ENCODE measurements around the gene CREB5. TPM values are rescaled to one million over a fixed set of nuclear protein-coding genes. Genes with fewer than 3 reads are reported as not detected.

Gene CREB5
- total RNA-seq, 2 experiments from 2014 or later = 0.15 to 0.52 TPM

- no peak overlapping the region for H3K27ac Mint-ChIP-seq
- H3K4me3 Mint-ChIP-seq = no peak overlapping the region
- H3K4me1 Mint-ChIP-seq (ENCODE audit: low read depth) = no peaks in the 10 kb centered on the region
- ChIA-PET CTCF (no interaction called here), POLR2A (no interaction called here)
- no peaks in the 10 kb centered on the region for H3K9me3 Mint-ChIP-seq
- DNase-seq = no peak
- H3K27me3 Mint-ChIP-seq = no peaks in the 10 kb centered on the region
- intact Hi-C loops (cut with micrococcal nuclease) = no loop called here
- H3K36me3 Mint-ChIP-seq = no peaks in the 10 kb centered on the region
Observed at GRCh38 chr7:28533267-28533666, 120.9 kb downstream of the CREB5 start.

GRCh38 chr7:28533731-28534531 is 121.6 kb downstream of the CREB5 start:
- intact Hi-C loops (cut with micrococcal nuclease) = no loop called here
- no peak for DNase-seq
- POLR2A ChIA-PET = no interaction called here
- CTCF ChIA-PET = no interaction called here
- Mint-ChIP-seq H3K27me3 (no peaks in the 10 kb centered on the region), H3K27ac (no peak overlapping the region), H3K4me1 (ENCODE audit: low read depth) (no peaks in the 10 kb centered on the region), H3K9me3 (no peaks in the 10 kb centered on the region), H3K36me3 (no peaks in the 10 kb centered on the region), H3K4me3 (no peak overlapping the region)

DNA sequence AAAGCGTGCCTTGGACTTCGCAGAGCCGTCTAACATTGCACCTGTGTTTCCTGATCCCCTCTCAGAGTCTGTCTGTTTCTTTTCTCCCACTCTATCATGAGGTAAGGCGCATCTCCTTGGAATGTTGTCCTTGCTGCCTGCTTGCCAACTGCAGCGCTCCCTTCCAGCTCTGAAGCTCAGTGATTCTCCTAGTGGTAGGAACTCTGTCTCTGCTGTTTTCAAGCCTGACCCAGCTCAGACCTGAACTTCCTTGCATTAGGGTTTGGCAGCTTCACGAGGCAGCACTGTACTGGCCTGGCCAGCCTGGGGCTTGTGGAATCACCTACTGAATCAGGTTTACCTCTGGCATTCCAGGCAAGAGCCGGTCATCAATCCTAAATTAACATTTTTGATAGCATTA is 123.9 kb downstream of the CREB5 start:
- DNase-seq = no peak
- Mint-ChIP-seq H3K4me1 (ENCODE audit: low read depth) (no peaks in the 10 kb centered on the region), H3K4me3 (no peak overlapping the region), H3K9me3 (no peaks in the 10 kb centered on the region), H3K27me3 (peaks cover 5% of the 10 kb centered on the region), H3K27ac (no peak overlapping the region), H3K36me3 (no peaks in the 10 kb centered on the region)
- intact Hi-C loops (cut with micrococcal nuclease) = no loop called here
- ChIA-PET CTCF (interaction anchor here (1.5 kb wide), 1 partner anchor 17 kb away, joined by 4 read pairs; no protein-coding TSS in a partner anchor), POLR2A (no interaction called here)

- intact Hi-C loops (cut with micrococcal nuclease) = no loop called here
- no peak overlapping the region for H3K4me3 Mint-ChIP-seq
- H3K9me3 Mint-ChIP-seq = no peaks in the 10 kb centered on the region
- H3K4me1 Mint-ChIP-seq (ENCODE audit: low read depth) = no peaks in the 10 kb centered on the region
- DNase-seq = no peak
- ChIA-PET POLR2A (no interaction called here), CTCF (no interaction called here)
- no peaks in the 10 kb centered on the region for H3K36me3 Mint-ChIP-seq
- peaks cover 5% of the 10 kb centered on the region for H3K27me3 Mint-ChIP-seq
- no peak overlapping the region for H3K27ac Mint-ChIP-seq
Observed at GRCh38 chr7:28539289-28539981, 127.1 kb downstream of the CREB5 start.

GRCh38 chr7:28542410-28542809 is 130.1 kb downstream of the CREB5 start:
- H3K9me3 Mint-ChIP-seq = peaks cover 10% of the 10 kb centered on the region
- H3K27ac Mint-ChIP-seq = no peak overlapping the region
- no peak overlapping the region for H3K4me3 Mint-ChIP-seq
- no peaks in the 10 kb centered on the region for H3K36me3 Mint-ChIP-seq
- DNase-seq = no peak
- peaks cover 5% of the 10 kb centered on the region for H3K27me3 Mint-ChIP-seq
- H3K4me1 Mint-ChIP-seq (ENCODE audit: low read depth) = no peaks in the 10 kb centered on the region
- POLR2A ChIA-PET = no interaction called here
- CTCF ChIA-PET = no interaction called here
- intact Hi-C loops (cut with micrococcal nuclease) = no loop called here

GRCh38 chr7:28544453-28545117 is 132.3 kb downstream of the CREB5 start:
- H3K9me3 Mint-ChIP-seq = peaks cover 12% of the 10 kb centered on the region
- peaks cover 6% of the 10 kb centered on the region for H3K27me3 Mint-ChIP-seq
- CTCF ChIA-PET = no interaction called here

GRCh38 chr7:28546067-28546466 is 133.7 kb downstream of the CREB5 start:
- Mint-ChIP-seq H3K9me3 (peaks cover 12% of the 10 kb centered on the region), H3K4me3 (no peak overlapping the region), H3K4me1 (ENCODE audit: low read depth) (no peaks in the 10 kb centered on the region), H3K27ac (no peak overlapping the region), H3K27me3 (peaks cover 1% of the 10 kb centered on the region), H3K36me3 (no peaks in the 10 kb centered on the region)
- no peak for DNase-seq
- ChIA-PET CTCF (no interaction called here), POLR2A (no interaction called here)
- intact Hi-C loops (cut with micrococcal nuclease) = no loop called here

More at GRCh38 chr7:28544453-28545117, 132.3 kb downstream of the CREB5 start:
- Mint-ChIP-seq H3K4me1 (ENCODE audit: low read depth) (no peaks in the 10 kb centered on the region), H3K4me3 (no peak overlapping the region), H3K36me3 (no peaks in the 10 kb centered on the region), H3K27ac (no peak overlapping the region)
- POLR2A ChIA-PET = no interaction called here
- intact Hi-C loops (cut with micrococcal nuclease) = no loop called here
- no peak for DNase-seq

DNA sequence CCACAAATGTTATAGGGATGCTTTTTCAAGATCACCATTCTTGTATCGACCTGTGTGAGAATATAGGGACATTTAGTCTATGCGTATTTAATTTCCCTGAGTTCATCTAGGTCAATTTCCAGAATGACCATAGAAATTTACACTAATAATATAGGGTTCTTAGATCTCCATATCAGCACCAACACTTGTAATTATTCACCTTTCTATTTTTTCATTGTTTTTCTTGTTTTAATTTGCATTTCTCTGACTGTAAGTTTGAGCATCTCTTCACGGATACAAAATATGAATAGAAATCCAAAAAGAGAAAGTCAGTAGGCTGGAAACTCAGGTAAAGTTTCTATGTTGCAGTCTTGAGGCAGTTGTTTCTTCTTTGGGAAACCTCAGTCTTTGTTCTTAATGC is 134.8 kb downstream of the CREB5 start:
- Mint-ChIP-seq H3K36me3 (no peaks in the 10 kb centered on the region), H3K4me1 (ENCODE audit: low read depth) (no peaks in the 10 kb centered on the region), H3K9me3 (peaks cover 12% of the 10 kb centered on the region), H3K27me3 (peaks cover 1% of the 10 kb centered on the region), H3K27ac (no peak overlapping the region), H3K4me3 (no peak overlapping the region)
- ChIA-PET POLR2A (no interaction called here), CTCF (no interaction called here)
- DNase-seq = no peak
- intact Hi-C loops (cut with micrococcal nuclease) = no loop called here

DNA sequence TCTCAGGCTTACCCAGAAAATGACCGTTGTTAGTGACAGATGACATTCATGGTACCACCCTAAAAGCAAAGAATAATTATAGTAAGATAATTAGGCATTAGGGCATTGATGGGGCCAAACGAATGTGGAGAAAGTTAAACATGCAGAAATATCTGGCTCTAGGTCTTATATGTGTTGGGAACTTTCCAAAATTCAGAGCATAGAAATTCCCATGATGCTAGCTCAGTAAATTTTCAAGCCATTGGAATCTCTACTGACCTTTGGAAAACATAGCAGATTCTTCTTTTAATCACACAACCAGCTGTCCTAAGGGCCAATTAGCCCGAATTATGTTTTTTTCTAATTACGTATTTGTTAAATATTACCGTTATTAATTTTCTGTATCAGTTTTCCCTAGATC is 136.1 kb downstream of the CREB5 start:
- intact Hi-C loops (cut with micrococcal nuclease) = no loop called here
- ChIA-PET CTCF (no interaction called here), POLR2A (no interaction called here)
- Mint-ChIP-seq H3K36me3 (no peaks in the 10 kb centered on the region), H3K4me1 (ENCODE audit: low read depth) (no peaks in the 10 kb centered on the region), H3K27ac (no peak overlapping the region), H3K9me3 (peaks cover 12% of the 10 kb centered on the region), H3K4me3 (no peak overlapping the region), H3K27me3 (peaks cover 1% of the 10 kb centered on the region)
- DNase-seq = no peak

GRCh38 chr7:28549998-28550397 is 137.7 kb downstream of the CREB5 start:
- Mint-ChIP-seq H3K4me3 (no peak overlapping the region), H3K9me3 (peaks cover 12% of the 10 kb centered on the region), H3K36me3 (no peaks in the 10 kb centered on the region), H3K4me1 (ENCODE audit: low read depth) (no peaks in the 10 kb centered on the region), H3K27me3 (peaks cover 1% of the 10 kb centered on the region), H3K27ac (no peak overlapping the region)
- DNase-seq = no peak
- POLR2A ChIA-PET = no interaction called here
- CTCF ChIA-PET = no interaction called here
- intact Hi-C loops (cut with micrococcal nuclease) = no loop called here

DNA sequence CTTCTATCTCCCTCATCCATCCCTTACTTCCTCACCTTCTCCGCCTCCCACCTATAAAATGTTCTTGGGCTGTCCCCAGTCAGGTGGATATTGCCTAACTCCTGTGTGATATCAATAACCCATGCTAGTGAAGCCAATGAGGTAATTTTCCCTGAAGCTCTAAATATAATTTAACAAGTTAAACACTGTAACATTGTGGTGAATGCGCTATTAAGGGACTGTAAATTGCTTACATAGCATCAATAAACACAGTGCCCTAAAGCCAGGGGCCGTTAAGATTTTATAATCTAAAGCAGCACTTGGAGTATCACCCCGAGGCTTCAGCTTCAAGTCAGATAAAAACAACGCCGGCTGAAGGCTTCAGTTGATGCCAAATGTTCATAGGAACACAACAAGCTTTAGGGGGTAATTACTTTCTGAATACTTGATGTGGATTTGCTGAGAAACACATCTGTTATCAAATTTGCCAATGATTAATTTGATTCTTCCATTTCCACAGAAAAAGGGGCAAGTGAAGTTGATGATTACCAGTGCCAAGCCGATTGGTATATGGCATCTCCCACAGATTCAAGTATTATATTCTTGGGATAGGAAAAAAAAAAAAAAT is 138.4 kb downstream of the CREB5 start:
- CTCF ChIA-PET = no interaction called here
- no peak for DNase-seq
- peaks cover 1% of the 10 kb centered on the region for H3K27me3 Mint-ChIP-seq
- H3K27ac Mint-ChIP-seq = no peak overlapping the region
- H3K4me1 Mint-ChIP-seq (ENCODE audit: low read depth) = no peaks in the 10 kb centered on the region
- peaks cover 12% of the 10 kb centered on the region for H3K9me3 Mint-ChIP-seq
- H3K36me3 Mint-ChIP-seq = no peaks in the 10 kb centered on the region
- intact Hi-C loops (cut with micrococcal nuclease) = no loop called here
- H3K4me3 Mint-ChIP-seq = no peak overlapping the region
- POLR2A ChIA-PET = no interaction called here

GRCh38 chr7:28551331-28551730 is 139.0 kb downstream of the CREB5 start:
- Mint-ChIP-seq H3K4me3 (no peak overlapping the region), H3K27me3 (peaks cover 1% of the 10 kb centered on the region), H3K27ac (no peak overlapping the region), H3K9me3 (peaks cover 5% of the 10 kb centered on the region), H3K4me1 (ENCODE audit: low read depth) (no peaks in the 10 kb centered on the region), H3K36me3 (no peaks in the 10 kb centered on the region)
- DNase-seq = no peak
- CTCF ChIA-PET = no interaction called here
- POLR2A ChIA-PET = no interaction called here
- intact Hi-C loops (cut with micrococcal nuclease) = no loop called here
